Posterior vena cava (tissue), 2 donors: Measurements from ENCODE around the gene STARD4. TPM values are rescaled to one million over a fixed set of nuclear protein-coding genes. Genes with fewer than 3 reads are reported as not detected.

ENCODE experiments used
- DNase-seq: peaks from one replicate; pipeline ENCODE4 v3.0.0-alpha.2; 2020; ENCODE audit warnings: low spot score
- intact Hi-C, 2 donors: fragments of 100-400 bp; cut with DNase I; formaldehyde crosslinking; loops; one replicate each; pipeline versions ENCODE4 v1.14.1 to v1.14.2; 2022 to 2023
- long read RNA-seq, 2 donors: library from polyadenylated mRNA; unstranded; transcript quantifications; one replicate each; pipeline ENCODE4 v2.0.0, GENCODE V29; 2020 to 2021
- total RNA-seq, 2 donors: library from RNA; stranded (reverse); fragmentation: NEBNext Ultra II Directional; extraction: Animal tissue kit (Norgen Biotek cat#: 25700); gene quantifications; one replicate each; pipeline ENCODE4 v1.2.1, GENCODE V29; 2021
- donor health status: DM: yes; HTN: yes; CAD: no.
- donor health status: DM: yes; HTN: yes; CAD: no.

The STARD4 gene
- 10 to 100 TPM; 18.0 to 21.9 TPM for total RNA-seq
- long read RNA-seq, donor 1, full-length matches to known transcripts: 3 of 4 reads
- long read RNA-seq, donor 1, partial matches to known transcripts: 0 of 4 reads
- long read RNA-seq, donor 1, other reads (novel, unspliced or antisense): 1 of 4 reads
- long read RNA-seq, donor 2, partial matches to known transcripts: 0 of 10 reads
- long read RNA-seq, donor 2, other reads (novel, unspliced or antisense): 9 of 10 reads

- intact Hi-C loops: no loop called here
- DNase-seq: peak; percentile 98
These were observed at the start of gene STARD4 for GRCh38 chr5:111512375-111513130. Gene STARD4 (minus strand): TSS chr5:111512535. CDS start chr5:111507433, 5,102 bp downstream.

GRCh38 chr5:111559680-111560079 is 47.3 kb upstream of the STARD4 start:
- DNase-seq: no peak
- intact Hi-C loops: no loop called here

- intact Hi-C loops: no loop called here
- DNase-seq: no peak
These were observed 45.4 kb upstream of the STARD4 start for GRCh38 chr5:111557686-111558085.

- intact Hi-C loops: no loop called here
- no peak for DNase-seq
These were observed 44.8 kb upstream of the STARD4 start for GRCh38 chr5:111557111-111557510.

- intact Hi-C loops: no loop called here
- DNase-seq: no peak
These were observed 44.2 kb upstream of the STARD4 start for GRCh38 chr5:111556501-111556900.

- intact Hi-C loops: no loop called here
- DNase-seq: no peak
These were observed 43.4 kb upstream of the STARD4 start for GRCh38 chr5:111555760-111556159.

GRCh38 chr5:111553868-111554267 is 41.5 kb upstream of the STARD4 start:
- intact Hi-C loops: loop anchor here in 1 of 2 donors (5.0 kb wide), 1 partner anchor 593 kb away; no protein-coding TSS in a partner anchor
- no peak for DNase-seq

GRCh38 chr5:111552896-111553295 is 40.6 kb upstream of the STARD4 start:
- no peak for DNase-seq
- intact Hi-C loops: loop anchor here in 1 of 2 donors (5.0 kb wide), 1 partner anchor 594 kb away; no protein-coding TSS in a partner anchor

- intact Hi-C loops: loop anchor here in 1 of 2 donors (5.0 kb wide), 1 partner anchor 595 kb away; no protein-coding TSS in a partner anchor
- DNase-seq: no peak
These were observed 40.2 kb upstream of the STARD4 start for GRCh38 chr5:111552492-111552891.

GRCh38 chr5:111551569-111552275 is 39.4 kb upstream of the STARD4 start:
- no peak for DNase-seq
- intact Hi-C loops: loop anchor here in 1 of 2 donors (5.0 kb wide), 1 partner anchor 596 kb away; no protein-coding TSS in a partner anchor

GRCh38 chr5:111551161-111551560 is 38.8 kb upstream of the STARD4 start:
- intact Hi-C loops: loop anchor here in 1 of 2 donors (5.0 kb wide), 1 partner anchor 596 kb away; no protein-coding TSS in a partner anchor
- DNase-seq: no peak

GRCh38 chr5:111550282-111551020 is 38.1 kb upstream of the STARD4 start:
- intact Hi-C loops: loop anchor here in 1 of 2 donors (5.0 kb wide), 1 partner anchor 597 kb away; no protein-coding TSS in a partner anchor
- peak; percentile 87 for DNase-seq

- DNase-seq: no peak
- intact Hi-C loops: loop anchor here in 1 of 2 donors (2.0 kb wide), 1 partner anchor 598 kb away; no protein-coding TSS in a partner anchor
These were observed 36.8 kb upstream of the STARD4 start for GRCh38 chr5:111548992-111549649.

- DNase-seq: no peak
- intact Hi-C loops: loop anchor here in 1 of 2 donors (2.0 kb wide), 1 partner anchor 598 kb away; no protein-coding TSS in a partner anchor
These were observed 36.1 kb upstream of the STARD4 start for GRCh38 chr5:111548348-111548950.

- intact Hi-C loops: no loop called here
- no peak for DNase-seq
These were observed 32.7 kb upstream of the STARD4 start for GRCh38 chr5:111545031-111545430.

- DNase-seq: no peak
- intact Hi-C loops: no loop called here
These were observed 25.0 kb upstream of the STARD4 start for GRCh38 chr5:111537141-111538024.
